ENCODE results near the gene NVL. TPM values are rescaled to one million over a fixed set of nuclear protein-coding genes. Genes with fewer than 3 reads are reported as not detected.

Gene NVL
- total RNA-seq, 1 donor from 2014 or later: 15.7 TPM

DNA sequence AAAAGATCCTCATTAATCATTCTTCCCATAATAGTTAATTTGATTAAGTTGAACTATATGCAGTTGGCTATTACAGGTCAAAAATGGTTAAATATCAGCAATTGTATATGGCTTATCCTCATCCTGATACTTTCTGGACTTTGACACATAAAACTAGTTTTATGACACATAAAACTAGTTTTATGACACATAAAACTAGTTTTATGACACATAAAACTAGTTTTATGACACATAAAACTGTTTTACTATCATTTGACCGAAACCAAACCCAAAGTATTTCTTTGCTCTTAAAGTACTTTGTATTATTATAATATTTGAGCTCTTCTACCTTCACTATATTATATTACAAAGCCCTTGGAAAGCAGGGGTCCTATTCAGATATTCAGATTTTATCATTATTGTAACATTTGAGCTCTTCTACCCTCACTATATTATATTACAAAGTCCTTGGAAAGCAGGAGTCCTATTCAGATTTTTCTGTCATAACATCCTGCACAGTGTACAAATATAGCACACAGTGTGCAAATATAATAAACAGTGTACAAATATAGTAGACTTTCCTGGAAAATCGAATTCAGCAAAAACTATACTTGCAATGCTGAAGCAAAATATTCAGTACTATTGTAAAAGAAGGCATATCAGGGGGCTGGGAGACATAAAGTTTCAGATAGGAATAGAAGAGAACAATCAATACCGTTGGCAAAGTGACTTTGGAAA is 53.0 kb downstream of the NVL start:
- ATAC-seq: no peak

GRCh38 chr1:224274970-224275626 is 54.9 kb downstream of the NVL start:
- no peak for ATAC-seq

DNA sequence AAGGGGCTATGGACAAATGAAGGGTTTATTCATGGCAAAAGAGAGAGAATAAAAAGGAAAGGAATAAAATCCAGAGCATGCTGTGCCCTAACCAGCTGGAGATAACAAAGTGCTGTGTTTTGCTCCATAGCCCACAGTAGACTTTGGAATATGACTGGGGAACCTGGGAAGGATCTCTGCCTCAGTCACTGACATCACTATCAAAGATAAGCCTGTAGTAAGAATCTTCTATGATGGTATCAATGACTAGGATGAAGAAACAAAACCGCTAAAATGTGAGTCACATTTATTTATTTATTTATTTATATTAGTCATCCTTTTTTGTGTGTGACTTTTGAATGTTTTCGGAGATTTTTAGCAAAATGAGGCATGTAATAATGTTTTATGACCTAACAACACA is 56.3 kb downstream of the NVL start:
- no peak for ATAC-seq

GRCh38 chr1:224271106-224271505 is 58.9 kb downstream of the NVL start:
- no peak for ATAC-seq

DNA sequence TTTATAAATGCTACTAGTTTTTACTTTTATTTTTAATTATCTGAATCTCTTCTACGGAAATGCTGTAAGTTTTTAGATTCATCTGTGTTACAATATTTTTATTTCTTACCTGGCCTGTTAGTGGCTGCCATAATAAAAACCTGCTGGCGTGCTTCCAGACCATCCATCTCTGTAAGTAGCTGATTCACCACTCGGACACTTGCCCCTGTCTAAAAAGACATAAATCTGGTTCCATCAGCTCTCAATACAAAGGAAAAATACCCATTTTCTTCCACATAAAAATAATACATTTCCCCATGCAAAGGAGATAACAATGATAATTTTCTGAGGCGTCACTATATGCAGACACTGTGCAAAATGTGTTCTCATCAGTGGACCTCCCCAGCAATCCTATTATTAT is 62.0 kb downstream of the NVL start:
- ATAC-seq: no peak

DNA sequence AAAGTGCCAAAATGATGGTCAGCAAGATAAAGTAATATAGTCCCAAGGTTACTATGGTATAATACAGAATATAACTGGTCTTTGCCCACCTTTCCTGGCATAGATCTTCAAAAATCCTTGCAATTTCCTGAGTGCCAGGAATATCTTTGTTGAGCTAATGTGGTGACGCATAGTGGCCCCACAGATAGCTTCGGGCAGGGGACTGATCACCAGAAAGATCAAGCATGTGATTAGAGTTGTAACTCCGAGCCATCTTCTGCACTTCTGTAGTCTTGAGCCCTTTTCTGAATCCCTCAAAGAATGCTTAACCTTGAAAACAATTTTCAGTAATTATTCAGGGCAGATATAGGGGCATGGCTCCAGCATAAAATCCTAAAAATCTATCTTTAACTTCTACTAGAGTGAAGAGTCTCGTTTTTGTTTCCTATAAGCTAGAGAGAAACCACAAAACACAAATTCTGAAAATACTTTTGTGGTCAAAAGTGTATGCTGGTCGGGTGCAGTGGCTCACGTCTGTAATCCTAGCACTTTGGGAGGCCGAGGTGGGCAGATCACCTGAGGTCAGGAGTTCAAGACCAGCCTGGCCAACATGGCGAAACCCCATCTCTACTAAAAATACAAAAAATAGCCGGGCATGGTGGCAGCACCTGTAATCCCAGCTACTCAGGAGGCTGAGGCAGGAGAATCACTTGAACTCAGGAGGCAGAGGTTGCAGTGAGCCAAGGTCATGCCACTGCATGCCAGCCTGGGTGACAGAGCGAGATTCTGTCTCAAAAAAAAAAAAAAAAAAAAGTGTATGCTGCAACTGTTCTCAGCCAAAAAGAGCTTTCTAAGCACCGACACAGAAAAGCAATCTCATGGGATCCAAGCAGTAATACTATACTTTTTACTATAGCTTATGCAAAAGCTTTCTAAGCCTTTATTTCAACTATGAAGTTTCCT is 62.8 kb downstream of the NVL start:
- ATAC-seq: no peak

DNA sequence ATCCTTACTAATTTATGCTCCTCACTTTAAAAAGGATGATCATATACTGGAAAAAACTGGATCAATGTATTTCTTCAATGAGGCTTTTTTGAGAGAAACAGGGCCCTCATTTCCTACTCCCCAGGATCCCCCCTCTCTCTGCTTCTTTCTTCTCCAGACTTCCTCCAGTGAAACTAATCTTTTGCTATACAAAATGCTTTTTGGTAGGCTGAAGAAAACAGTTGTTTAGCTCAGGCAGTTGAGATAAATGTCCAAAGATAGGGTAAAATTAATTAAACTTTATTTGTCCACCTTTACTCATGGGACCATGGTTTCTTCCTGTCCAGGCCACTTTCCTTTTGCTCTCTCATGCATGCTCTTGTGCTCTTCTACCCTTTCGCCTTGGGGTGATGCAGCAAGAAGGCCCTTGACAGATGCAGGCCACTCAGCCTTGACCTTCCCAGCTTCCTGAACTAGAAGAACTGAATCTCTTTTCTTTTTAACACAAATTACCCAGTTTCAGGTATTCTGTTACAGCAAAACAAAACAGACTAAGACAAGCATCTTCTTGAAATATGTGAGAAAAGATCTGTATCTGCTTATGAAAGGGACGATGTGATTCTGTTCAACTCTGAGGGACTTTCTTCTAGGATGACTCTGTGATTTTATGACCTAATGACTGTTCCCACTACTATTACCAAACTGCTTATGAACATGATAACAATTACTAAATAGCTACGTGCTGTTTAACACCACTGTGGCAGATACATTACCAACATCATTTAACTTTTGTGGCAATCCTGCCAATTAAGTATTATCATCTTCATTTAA is 63.7 kb downstream of the NVL start:
- no peak for ATAC-seq

DNA sequence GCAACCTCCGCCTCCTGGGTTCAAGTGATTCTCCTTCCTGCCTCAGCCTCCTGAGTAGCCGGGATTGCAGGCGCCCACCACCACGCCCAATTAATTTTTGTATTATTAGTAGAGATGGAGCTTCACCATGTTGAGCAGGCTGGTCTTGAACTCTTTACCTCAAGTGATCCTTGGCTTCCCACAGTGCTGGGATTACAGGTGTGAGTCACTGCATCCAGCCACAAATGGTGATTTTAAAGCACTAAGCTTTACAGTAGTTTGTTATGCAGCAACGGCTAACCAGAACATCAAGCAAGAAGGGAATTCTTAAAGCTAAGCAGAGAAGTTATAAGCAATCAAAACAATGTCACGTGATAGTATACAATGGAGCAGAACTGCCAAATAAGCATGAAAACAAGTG is 65.7 kb downstream of the NVL start:
- no peak for ATAC-seq

- no peak for ATAC-seq
Measured at GRCh38 chr1:224262373-224263054, 67.5 kb downstream of the NVL start.

GRCh38 chr1:224259986-224260385 is 70.0 kb downstream of the NVL start:
- no peak for ATAC-seq

DNA sequence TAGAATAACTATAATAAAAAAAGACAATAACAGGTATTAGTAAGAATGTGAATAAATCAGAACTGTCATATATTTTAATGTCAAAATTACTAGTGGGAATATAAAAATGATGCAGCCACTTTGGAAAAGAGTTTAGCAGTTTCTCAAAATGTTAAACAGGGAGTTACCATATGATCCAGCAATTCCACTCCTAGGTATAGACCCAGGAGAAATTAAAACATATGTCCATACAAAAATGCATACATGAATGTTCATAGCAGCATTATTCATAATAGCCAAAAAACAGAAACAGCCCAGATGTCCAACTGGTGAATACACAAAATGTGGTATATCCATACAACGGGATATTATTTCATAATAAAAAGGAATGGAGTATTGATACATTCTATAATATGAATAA is 71.6 kb downstream of the NVL start:
- no peak for ATAC-seq

GRCh38 chr1:224256640-224257039 is 73.3 kb downstream of the NVL start:
- peak; percentile 57 for ATAC-seq

GRCh38 chr1:224253721-224254120 is 76.3 kb downstream of the NVL start:
- no peak for ATAC-seq

DNA sequence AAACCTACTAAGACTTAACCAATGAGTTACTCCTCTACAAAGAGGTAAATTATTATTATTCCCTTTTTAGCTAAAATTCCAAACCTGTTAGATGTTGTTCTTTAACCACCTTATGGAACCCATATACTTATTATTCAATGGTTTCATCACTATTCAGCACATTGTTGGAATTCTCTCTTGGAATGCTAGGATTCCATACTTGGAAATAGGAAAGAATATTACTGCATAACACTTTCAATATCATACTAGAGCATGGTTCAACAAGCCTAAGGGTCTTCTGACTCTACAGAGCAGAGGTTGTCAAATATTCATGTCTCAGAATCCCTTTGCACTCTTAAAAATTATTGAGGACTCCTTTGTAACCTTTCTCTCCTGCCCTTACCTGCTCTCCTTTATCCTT is 77.5 kb downstream of the NVL start:
- no peak for ATAC-seq

DNA sequence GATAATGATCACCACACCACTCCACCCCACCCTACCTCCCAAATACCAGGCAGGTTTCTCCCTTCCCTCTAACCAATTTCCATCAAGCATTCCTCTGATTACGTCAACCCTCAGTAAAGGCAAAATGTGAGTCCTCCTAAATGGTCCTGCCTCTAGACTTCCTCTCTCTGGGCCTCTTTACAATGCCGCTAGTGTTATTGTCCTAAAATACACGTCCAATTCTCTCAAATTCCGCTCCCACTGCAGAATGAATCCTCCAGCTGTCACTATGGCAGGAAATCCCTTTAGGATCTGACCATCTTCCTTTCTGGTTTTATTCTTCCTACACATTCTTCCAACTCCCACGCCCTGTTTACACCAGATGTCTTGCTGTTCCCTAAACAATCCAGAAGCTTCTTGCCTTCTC is 78.2 kb downstream of the NVL start:
- no peak for ATAC-seq

DNA sequence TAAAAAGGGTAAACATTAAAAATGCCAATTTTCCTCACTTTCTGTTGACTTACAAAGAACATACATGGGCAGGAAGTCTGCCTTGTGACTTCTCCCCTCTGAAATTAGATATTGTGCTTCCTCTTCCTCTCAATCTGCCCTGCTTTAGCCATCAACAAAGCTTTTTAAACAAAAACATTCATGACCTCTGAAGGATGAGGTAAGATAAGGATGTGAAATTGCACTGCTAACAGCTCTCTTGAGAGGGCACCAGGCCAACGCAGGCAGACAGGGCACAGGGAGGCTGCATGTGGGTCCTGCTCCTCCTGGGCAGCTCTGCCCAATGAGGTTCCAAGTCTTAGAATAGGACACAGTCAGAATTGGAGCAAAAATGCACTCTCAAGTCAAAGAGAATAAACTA is 84.8 kb downstream of the NVL start:
- peak; percentile 59 for ATAC-seq

DNA sequence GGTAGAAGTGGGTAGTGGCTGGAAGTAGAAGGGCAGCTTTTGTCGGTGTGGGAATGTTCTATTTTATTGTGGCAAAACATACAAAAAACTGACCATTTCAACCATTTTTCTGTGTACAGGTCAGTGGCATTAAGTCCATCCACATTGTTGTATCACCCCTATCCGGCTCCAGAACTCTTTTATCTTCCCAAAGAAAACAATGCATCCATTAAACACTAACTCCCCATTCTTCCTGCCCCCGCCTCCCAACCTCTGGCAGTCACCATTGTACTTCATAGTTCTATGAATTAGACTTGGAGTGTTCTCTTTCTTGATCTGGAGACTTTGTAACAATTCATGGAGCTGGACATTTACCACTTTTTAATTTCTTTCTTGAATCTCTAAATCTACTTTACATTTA is 91.2 kb downstream of the NVL start:
- no peak for ATAC-seq

DNA sequence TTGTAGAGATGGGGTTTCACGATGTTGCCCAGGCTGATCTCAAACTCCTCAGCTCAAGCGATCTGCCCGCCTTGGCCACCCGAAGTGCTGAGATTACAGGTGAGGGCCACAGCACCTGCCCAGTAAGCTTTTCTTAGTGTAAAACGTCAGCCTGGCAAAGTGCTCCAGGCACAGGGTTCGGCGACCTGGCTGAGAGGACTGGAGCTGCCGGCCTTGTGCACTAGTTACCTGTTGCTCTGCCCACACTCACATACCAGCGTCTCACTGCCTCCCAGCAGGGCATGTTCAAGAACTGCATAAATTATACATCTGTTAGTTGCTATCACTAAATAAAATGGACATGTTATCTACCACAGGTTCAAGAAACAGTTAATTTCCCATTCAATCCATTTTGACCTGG is 91.8 kb downstream of the NVL start:
- ATAC-seq: no peak

DNA sequence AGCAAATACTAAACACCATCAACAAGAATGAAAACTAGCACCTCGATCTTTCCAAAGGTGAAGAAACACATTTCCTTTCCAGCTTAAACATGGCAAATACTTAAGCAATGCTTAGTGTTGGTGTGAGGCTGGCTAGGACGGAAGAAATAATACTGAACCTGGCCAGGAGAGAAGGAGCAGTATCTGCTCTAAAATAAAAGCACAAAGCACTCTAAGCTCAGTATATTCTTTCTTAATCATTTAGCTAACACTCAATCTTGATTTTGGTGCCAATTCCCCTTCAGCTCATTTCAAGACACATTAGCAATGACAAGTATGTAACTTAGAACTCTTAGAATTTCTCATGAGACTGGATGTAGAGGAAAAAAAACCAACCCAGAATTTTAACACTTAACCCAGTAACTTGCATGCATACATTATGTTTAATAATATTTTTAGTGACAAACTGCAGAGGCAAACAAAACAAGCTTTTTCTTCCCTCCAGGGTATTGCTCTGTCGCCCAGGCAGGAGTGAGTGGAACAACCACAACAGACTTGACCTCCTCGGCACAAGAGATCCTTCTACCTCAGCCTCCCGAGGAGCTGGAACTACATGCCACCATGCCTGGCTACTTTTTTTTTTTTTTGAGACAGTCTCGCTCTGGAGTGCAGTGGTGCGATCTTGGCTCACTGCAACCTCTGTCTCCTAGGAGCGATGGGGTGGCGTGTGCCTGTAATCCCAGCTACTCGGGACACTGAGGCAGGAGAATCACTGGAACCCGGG is 92.7 kb downstream of the NVL start:
- no peak for ATAC-seq

GRCh38 chr1:224235813-224236493 is 94.0 kb downstream of the NVL start:
- no peak for ATAC-seq

- no peak for ATAC-seq
Measured at GRCh38 chr1:224234017-224234416, 96.0 kb downstream of the NVL start.

Data from esophagus mucosa (tissue), 1 donor.